T-helper 2 cell treated with Interferon-gamma antibody and Interleukin-4, amounts not matched to agents 5 μg/mL and 100 μg/mL, for 36 hours (primary cell): Measurements from ENCODE around the gene AK8.

Source experiments
- DNase-seq: peaks from one replicate; pipeline ENCODE4 v3.0.0; 2021; ENCODE audit warnings: low spot score
- H3K27ac Mint-ChIP-seq: one replicate; pipeline ENCODE4 v1.8.0; 2021; ENCODE audit warnings: mild to moderate bottlenecking, mixed read lengths
- H3K27me3 Mint-ChIP-seq: one replicate; pipeline ENCODE4 v1.8.0; 2021; ENCODE audit warnings: low read depth, mixed read lengths
- H3K36me3 Mint-ChIP-seq: one replicate; pipeline ENCODE4 v1.8.0; 2021; ENCODE audit warnings: low read depth, mixed read lengths
- H3K4me1 Mint-ChIP-seq: one replicate; pipeline ENCODE4 v1.8.0; 2021; ENCODE audit warnings: low read depth, mixed read lengths
- H3K4me3 Mint-ChIP-seq: one replicate; pipeline ENCODE4 v1.8.0; 2022; ENCODE audit warnings: mild to moderate bottlenecking, moderate library complexity, mixed read lengths
- H3K9me3 Mint-ChIP-seq: one replicate; pipeline ENCODE4 v1.8.0; 2021; ENCODE audit warnings: mixed read lengths

AK8 gene

GRCh38 chr9:132744881-132745755 lies 133.0 kb downstream of the AK8 start:
- Mint-ChIP-seq H3K4me3 (no peak overlapping the region), H3K27me3 (peaks cover 50% of the 10 kb centered on the region), H3K9me3 (no peaks in the 10 kb centered on the region), H3K36me3 (no peaks in the 10 kb centered on the region), H3K27ac (no peak overlapping the region), H3K4me1 (no peaks in the 10 kb centered on the region)
- no peak for DNase-seq

- H3K27ac Mint-ChIP-seq = no peak overlapping the region
- DNase-seq = no peak
- peaks cover 50% of the 10 kb centered on the region for H3K27me3 Mint-ChIP-seq
- no peaks in the 10 kb centered on the region for H3K4me1 Mint-ChIP-seq
- H3K9me3 Mint-ChIP-seq = no peaks in the 10 kb centered on the region
- H3K36me3 Mint-ChIP-seq = no peaks in the 10 kb centered on the region
- H3K4me3 Mint-ChIP-seq = no peak overlapping the region
These were observed 134.1 kb downstream of the AK8 start for GRCh38 chr9:132743931-132744479.

- Mint-ChIP-seq H3K36me3 (no peaks in the 10 kb centered on the region), H3K27ac (no peak overlapping the region), H3K27me3 (peaks cover 44% of the 10 kb centered on the region), H3K4me3 (no peak overlapping the region), H3K4me1 (no peaks in the 10 kb centered on the region), H3K9me3 (no peaks in the 10 kb centered on the region)
- no peak for DNase-seq
These were observed 135.2 kb downstream of the AK8 start for GRCh38 chr9:132742821-132743311.

GRCh38 chr9:132740526-132741309 lies 137.4 kb downstream of the AK8 start:
- Mint-ChIP-seq H3K4me1 (no peaks in the 10 kb centered on the region), H3K9me3 (no peaks in the 10 kb centered on the region), H3K27ac (no peak overlapping the region), H3K4me3 (no peak overlapping the region), H3K27me3 (peaks cover 34% of the 10 kb centered on the region), H3K36me3 (no peaks in the 10 kb centered on the region)
- DNase-seq = no peak

- H3K27ac Mint-ChIP-seq = no peak overlapping the region
- peaks cover 25% of the 10 kb centered on the region for H3K27me3 Mint-ChIP-seq
- DNase-seq = no peak
- H3K36me3 Mint-ChIP-seq = no peaks in the 10 kb centered on the region
- no peaks in the 10 kb centered on the region for H3K4me1 Mint-ChIP-seq
- no peak overlapping the region for H3K4me3 Mint-ChIP-seq
- no peaks in the 10 kb centered on the region for H3K9me3 Mint-ChIP-seq
These were observed 138.3 kb downstream of the AK8 start for GRCh38 chr9:132739710-132740310.

GRCh38 chr9:132733260-132733815 lies 144.7 kb downstream of the AK8 start:
- no peak for DNase-seq
- Mint-ChIP-seq H3K4me1 (no peaks in the 10 kb centered on the region), H3K9me3 (no peaks in the 10 kb centered on the region), H3K4me3 (no peak overlapping the region), H3K27me3 (peaks cover 2% of the 10 kb centered on the region), H3K36me3 (no peaks in the 10 kb centered on the region), H3K27ac (no peak overlapping the region)

GRCh38 chr9:132732326-132733259 lies 145.5 kb downstream of the AK8 start:
- no peak for DNase-seq
- Mint-ChIP-seq H3K27me3 (peaks cover 2% of the 10 kb centered on the region), H3K9me3 (no peaks in the 10 kb centered on the region), H3K4me1 (no peaks in the 10 kb centered on the region), H3K4me3 (no peak overlapping the region), H3K36me3 (no peaks in the 10 kb centered on the region), H3K27ac (no peak overlapping the region)

GRCh38 chr9:132731230-132731629 lies 146.9 kb downstream of the AK8 start:
- H3K4me3 Mint-ChIP-seq = no peak overlapping the region
- no peaks in the 10 kb centered on the region for H3K4me1 Mint-ChIP-seq
- no peaks in the 10 kb centered on the region for H3K9me3 Mint-ChIP-seq
- peaks cover 4% of the 10 kb centered on the region for H3K27me3 Mint-ChIP-seq
- no peak overlapping the region for H3K27ac Mint-ChIP-seq
- no peak for DNase-seq
- H3K36me3 Mint-ChIP-seq = no peaks in the 10 kb centered on the region

- no peak for DNase-seq
- H3K36me3 Mint-ChIP-seq = no peaks in the 10 kb centered on the region
- no peaks in the 10 kb centered on the region for H3K4me1 Mint-ChIP-seq
- H3K27me3 Mint-ChIP-seq = peaks cover 4% of the 10 kb centered on the region
- H3K27ac Mint-ChIP-seq = no peak overlapping the region
- no peaks in the 10 kb centered on the region for H3K9me3 Mint-ChIP-seq
- no peak overlapping the region for H3K4me3 Mint-ChIP-seq
These were observed 147.7 kb downstream of the AK8 start for GRCh38 chr9:132730054-132731033.

GRCh38 chr9:132729235-132729890 lies 148.7 kb downstream of the AK8 start:
- Mint-ChIP-seq H3K27me3 (peaks cover 4% of the 10 kb centered on the region), H3K4me3 (no peak overlapping the region), H3K36me3 (no peaks in the 10 kb centered on the region), H3K4me1 (no peaks in the 10 kb centered on the region), H3K9me3 (no peaks in the 10 kb centered on the region), H3K27ac (no peak overlapping the region)
- no peak for DNase-seq

- DNase-seq = no peak
- H3K27me3 Mint-ChIP-seq = peaks cover 4% of the 10 kb centered on the region
- no peaks in the 10 kb centered on the region for H3K4me1 Mint-ChIP-seq
- no peak overlapping the region for H3K27ac Mint-ChIP-seq
- H3K9me3 Mint-ChIP-seq = no peaks in the 10 kb centered on the region
- no peaks in the 10 kb centered on the region for H3K36me3 Mint-ChIP-seq
- no peak overlapping the region for H3K4me3 Mint-ChIP-seq
These were observed 149.6 kb downstream of the AK8 start for GRCh38 chr9:132728497-132728896.
